MM.1S (cell line): ENCODE measurements around the gene MOSPD3.

Experiments
- DNase-seq: peaks from one replicate; pipeline ENCODE4 v3.0.0-alpha.2; 2015
- H2AFZ ChIP-seq: fragments of 300-600 bp; sonication (generic); 2 replicates; pipeline ENCODE4 v1.6.0; 2016; ENCODE audit warnings: antibody characterized with exemption, low read length
- H3F3A ChIP-seq: fragments of 300-600 bp; sonication (generic); 2 replicates; pipeline ENCODE4 v1.6.1; 2016; ENCODE audit warnings: mild to moderate bottlenecking, antibody characterized with exemption, low read length, moderate library complexity, mixed read lengths; ENCODE audit not compliant: insufficient read depth
- H3K27ac ChIP-seq: fragments of 300-600 bp; sonication (generic); 2 replicates; pipeline ENCODE4 v1.5.1; 2016; ENCODE audit warnings: mild to moderate bottlenecking, low read length
- H3K27me3 ChIP-seq: fragments of 300-600 bp; sonication (generic); replicated peaks from 2 replicates; pipeline ENCODE4 v1.6.0; 2016; ENCODE audit warnings: low read length; ENCODE audit not compliant: insufficient read depth
- H3K36me3 ChIP-seq: fragments of 300-600 bp; sonication (generic); replicated peaks from 2 replicates; pipeline ENCODE4 v1.6.1; 2016; ENCODE audit warnings: mild to moderate bottlenecking, low read length, mixed read lengths; ENCODE audit not compliant: insufficient read depth
- H3K4me1 ChIP-seq: fragments of 300-600 bp; sonication (generic); 2 replicates; pipeline ENCODE4 v1.6.1; 2016; ENCODE audit warnings: low read length, mixed read lengths
- H3K4me2 ChIP-seq: fragments of 300-600 bp; sonication (generic); 2 replicates; pipeline ENCODE4 v1.6.0; 2016; ENCODE audit warnings: low read depth, low read length
- H3K4me3 ChIP-seq: fragments of 300-600 bp; sonication (generic); 2 replicates; pipeline ENCODE4 v1.5.1; 2016; ENCODE audit warnings: low read length, mixed read lengths
- H3K79me2 ChIP-seq: fragments of 300-600 bp; sonication (generic); 2 replicates; pipeline ENCODE4 v1.6.1; 2016; ENCODE audit warnings: mixed run types, low read length, mixed read lengths
- H3K9ac ChIP-seq: fragments of 300-600 bp; sonication (generic); 2 replicates; pipeline ENCODE4 v1.6.1; 2016; ENCODE audit warnings: low read length, mixed read lengths
- H3K9me2 ChIP-seq: fragments of 300-600 bp; sonication (generic); replicated peaks from 2 replicates; pipeline ENCODE4 v1.6.1; 2016; ENCODE audit warnings: mild to moderate bottlenecking, low read length, mixed read lengths; ENCODE audit not compliant: insufficient read depth
- H3K9me3 ChIP-seq: fragments of 300-600 bp; sonication (generic); replicated peaks from 2 replicates; pipeline ENCODE4 v1.6.1; 2016; ENCODE audit warnings: mild to moderate bottlenecking, low read length, mixed read lengths; ENCODE audit not compliant: insufficient read depth
- H4K20me1 ChIP-seq: fragments of 300-600 bp; sonication (generic); 2 replicates; pipeline ENCODE4 v1.6.1; 2016; ENCODE audit warnings: mild to moderate bottlenecking, low read length, moderate library complexity, mixed read lengths; ENCODE audit not compliant: insufficient read depth
- EZH2 ChIP-seq: fragments of 300-600 bp; sonication (generic); optimal IDR thresholded peaks from 2 replicates; pipeline ENCODE3; 2017; ENCODE audit warnings: low read depth, mild to moderate bottlenecking, antibody characterized with exemption, low read length, mixed read lengths
- EZH2phosphoT487 ChIP-seq: fragments of 300-600 bp; sonication (generic); IDR thresholded peaks from 2 replicates; pipeline ENCODE4 v1.6.1; 2018; ENCODE audit warnings: antibody characterized with exemption, low read length
- TF ChIP-seq, protein P1 (sequence below): fragments of 300-600 bp; sonication (generic); IDR thresholded peaks from 2 replicates; pipeline ENCODE4 v1.5.1; 2016; ENCODE audit warnings: antibody characterized with exemption, low read length, mixed read lengths

MOSPD3 gene

GRCh38 chr7:100629117-100629716 is 16.9 kb downstream of the MOSPD3 start:
- H2AFZ ChIP-seq: no peak overlapping the region
- no peaks in the 10 kb centered on the region for H3K79me2 ChIP-seq
- TF ChIP-seq, protein P1, sequence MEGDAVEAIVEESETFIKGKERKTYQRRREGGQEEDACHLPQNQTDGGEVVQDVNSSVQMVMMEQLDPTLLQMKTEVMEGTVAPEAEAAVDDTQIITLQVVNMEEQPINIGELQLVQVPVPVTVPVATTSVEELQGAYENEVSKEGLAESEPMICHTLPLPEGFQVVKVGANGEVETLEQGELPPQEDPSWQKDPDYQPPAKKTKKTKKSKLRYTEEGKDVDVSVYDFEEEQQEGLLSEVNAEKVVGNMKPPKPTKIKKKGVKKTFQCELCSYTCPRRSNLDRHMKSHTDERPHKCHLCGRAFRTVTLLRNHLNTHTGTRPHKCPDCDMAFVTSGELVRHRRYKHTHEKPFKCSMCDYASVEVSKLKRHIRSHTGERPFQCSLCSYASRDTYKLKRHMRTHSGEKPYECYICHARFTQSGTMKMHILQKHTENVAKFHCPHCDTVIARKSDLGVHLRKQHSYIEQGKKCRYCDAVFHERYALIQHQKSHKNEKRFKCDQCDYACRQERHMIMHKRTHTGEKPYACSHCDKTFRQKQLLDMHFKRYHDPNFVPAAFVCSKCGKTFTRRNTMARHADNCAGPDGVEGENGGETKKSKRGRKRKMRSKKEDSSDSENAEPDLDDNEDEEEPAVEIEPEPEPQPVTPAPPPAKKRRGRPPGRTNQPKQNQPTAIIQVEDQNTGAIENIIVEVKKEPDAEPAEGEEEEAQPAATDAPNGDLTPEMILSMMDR: peak; percentile 37
- TF ChIP-seq EZH2phosphoT487: no peak
- H3K4me3 ChIP-seq: no peak overlapping the region
- H3K27ac ChIP-seq: no peak overlapping the region
- H3K4me2 ChIP-seq: no peak overlapping the region
- H3F3A ChIP-seq: no peaks in the 10 kb centered on the region
- no peak overlapping the region for H3K9ac ChIP-seq
- H3K4me1 ChIP-seq: no peaks in the 10 kb centered on the region
- H4K20me1 ChIP-seq: no peaks in the 10 kb centered on the region
- H3K27me3 ChIP-seq: peaks cover 80% of the 10 kb centered on the region
- H3K36me3 ChIP-seq: no peaks in the 10 kb centered on the region
- no peaks in the 10 kb centered on the region for H3K9me2 ChIP-seq
- peak; percentile 46 for DNase-seq
- no peaks in the 10 kb centered on the region for H3K9me3 ChIP-seq

DNA sequence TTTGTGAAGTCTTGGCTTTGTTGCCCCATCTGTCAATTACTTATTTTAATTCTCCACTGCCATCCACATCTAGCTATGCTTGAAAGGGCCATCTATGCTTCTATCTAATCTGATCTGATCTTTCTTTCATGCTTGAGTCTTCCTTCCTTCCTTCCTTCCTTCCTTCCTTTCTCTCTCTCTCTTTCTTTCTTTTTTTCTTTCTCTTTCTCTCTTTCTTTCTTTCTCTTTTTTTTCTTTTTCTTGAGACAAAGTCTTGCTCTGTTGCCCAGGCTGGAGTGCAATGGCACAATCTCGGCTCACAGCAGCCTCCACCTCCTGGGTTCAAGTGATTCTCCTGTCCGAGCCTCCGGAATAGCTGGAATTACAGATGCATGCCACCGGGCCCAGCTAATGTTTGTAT is 17.7 kb downstream of the MOSPD3 start:
- Histone ChIP-seq H4K20me1 (no peaks in the 10 kb centered on the region), H3K27ac (no peak overlapping the region), H3K9me2 (no peaks in the 10 kb centered on the region), H3K27me3 (peaks cover 82% of the 10 kb centered on the region), H3K4me2 (no peak overlapping the region), H3K9ac (no peak overlapping the region), H3K36me3 (no peaks in the 10 kb centered on the region), H3K9me3 (no peaks in the 10 kb centered on the region), H3K4me3 (no peak overlapping the region), H2AFZ (no peak overlapping the region), H3F3A (no peaks in the 10 kb centered on the region), H3K4me1 (no peaks in the 10 kb centered on the region), H3K79me2 (no peaks in the 10 kb centered on the region)
- TF ChIP-seq, protein P1: no peak
- no peak for TF ChIP-seq EZH2
- no peak for TF ChIP-seq EZH2phosphoT487
- no peak for DNase-seq

DNA sequence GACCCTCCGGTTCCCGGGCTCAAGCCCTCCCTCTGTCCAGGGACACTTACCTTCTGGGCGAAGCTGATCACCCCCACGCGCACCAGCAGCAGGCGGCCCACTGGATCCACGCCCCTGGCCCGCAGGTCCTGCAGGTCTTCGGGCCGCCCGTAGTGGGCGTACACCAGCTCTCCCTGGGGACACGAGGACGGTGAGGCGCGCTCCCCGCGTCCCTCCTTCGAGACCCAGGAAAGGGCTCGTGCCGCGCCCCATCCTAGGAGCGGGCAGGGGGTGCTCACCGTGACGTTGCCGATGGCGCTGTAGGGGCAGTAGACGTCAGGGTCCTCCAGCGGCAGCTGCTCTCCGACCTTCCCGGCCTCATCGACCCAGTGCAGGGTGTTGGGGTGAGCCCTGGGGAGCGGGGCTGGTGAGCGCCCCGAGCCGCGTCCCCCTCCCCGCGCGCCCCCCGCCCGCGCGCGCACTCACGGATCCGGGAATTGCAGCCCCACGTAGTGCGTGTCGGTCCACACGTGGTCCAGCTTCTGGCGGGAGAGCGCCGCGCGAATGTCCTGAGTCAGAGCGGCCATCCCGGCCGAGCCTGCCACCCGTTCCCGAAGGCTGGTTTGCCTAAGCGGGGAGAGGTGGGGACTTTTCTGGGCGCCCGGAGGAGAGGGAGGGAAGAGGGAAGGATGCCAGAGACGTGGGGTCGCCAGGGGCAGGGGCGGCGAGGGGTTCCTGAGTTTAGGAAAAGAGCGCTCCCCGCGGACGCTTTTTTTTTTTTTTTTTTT is 20.8 kb downstream of the MOSPD3 start:
- Histone ChIP-seq H3K4me2 (peak overlapping the region; percentile 73), H3K9ac (no peak overlapping the region), H3K27ac (no peak overlapping the region), H3F3A (no peaks in the 10 kb centered on the region), H3K9me2 (no peaks in the 10 kb centered on the region), H4K20me1 (no peaks in the 10 kb centered on the region), H2AFZ (peak overlapping the region; percentile 51; the same call in 1 of the 2 replicates), H3K4me3 (peak overlapping the region; percentile 44), H3K79me2 (no peaks in the 10 kb centered on the region), H3K36me3 (no peaks in the 10 kb centered on the region), H3K27me3 (peaks cover 76% of the 10 kb centered on the region), H3K9me3 (no peaks in the 10 kb centered on the region), H3K4me1 (no peaks in the 10 kb centered on the region)
- DNase-seq: no peak
- TF ChIP-seq, protein P1: peak; percentile 30
- TF ChIP-seq EZH2phosphoT487 (peak; percentile 52; the same call in 1 of the 2 replicates), EZH2 (peak; percentile 45)
